GM12873 (cell line): Measurements from ENCODE around the gene GET4.

Experiments used
- CTCF ChIP-seq: IDR thresholded peaks from 2 replicates; pipeline ENCODE4 v1.5.1; 2012; ENCODE audit warnings: low read depth, mild to moderate bottlenecking, moderate library complexity, low read length, control low read depth; ENCODE audit not compliant: insufficient read depth; ENCODE audit errors: missing control alignments

GET4 gene

GRCh38 chr7:891805-892204, 15.5 kb downstream of the GET4 start:
- no peak for TF ChIP-seq CTCF

DNA sequence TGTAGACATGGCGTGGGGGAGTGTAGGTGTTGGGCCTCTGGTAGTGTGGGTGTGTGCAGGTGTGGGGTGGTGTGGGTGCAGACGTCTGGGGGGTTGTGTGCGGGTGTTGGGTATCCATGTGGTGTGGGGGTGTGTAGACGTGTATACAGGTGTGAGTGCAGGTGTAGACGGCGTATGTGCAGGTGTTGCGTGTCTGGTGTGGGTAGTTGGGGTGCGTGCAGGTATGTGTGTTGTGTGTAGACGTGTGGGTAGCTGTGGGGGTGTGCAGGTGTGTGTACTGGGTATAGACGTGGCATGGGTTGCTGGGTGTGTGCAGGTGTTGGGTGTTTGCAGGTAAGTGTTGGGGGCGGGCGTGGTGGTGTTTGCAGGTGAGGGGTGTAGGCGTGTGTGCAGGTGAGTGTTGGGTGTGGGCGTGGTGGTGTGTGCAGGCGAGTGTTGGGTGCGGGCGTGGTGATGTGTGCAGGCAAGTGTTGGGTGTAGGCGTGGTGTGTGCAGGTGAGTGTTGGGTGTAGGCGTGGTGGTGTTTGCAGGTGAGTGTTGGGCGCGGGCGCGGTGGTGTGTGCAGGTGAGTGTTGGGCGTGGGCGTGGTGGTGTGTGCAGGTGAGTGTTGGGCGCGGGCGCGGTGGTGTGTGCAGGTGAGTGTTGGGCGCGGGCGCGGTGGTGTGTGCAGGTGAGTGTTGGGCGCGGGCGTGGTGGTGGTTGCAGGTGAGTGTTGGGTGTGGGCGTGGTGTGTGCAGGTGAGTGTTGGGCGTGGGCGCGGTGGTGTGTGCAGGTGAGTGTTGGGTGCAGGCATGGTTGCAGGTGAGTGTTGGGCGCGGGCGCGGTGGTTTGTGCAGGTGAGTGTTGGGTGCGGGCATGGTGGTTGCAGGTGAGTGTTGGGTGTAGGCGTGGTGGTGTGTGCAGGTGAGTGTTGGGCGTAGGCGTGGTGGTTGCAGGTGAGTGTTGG, 16.6 kb downstream of the GET4 start:
- TF ChIP-seq CTCF, result no peak

DNA sequence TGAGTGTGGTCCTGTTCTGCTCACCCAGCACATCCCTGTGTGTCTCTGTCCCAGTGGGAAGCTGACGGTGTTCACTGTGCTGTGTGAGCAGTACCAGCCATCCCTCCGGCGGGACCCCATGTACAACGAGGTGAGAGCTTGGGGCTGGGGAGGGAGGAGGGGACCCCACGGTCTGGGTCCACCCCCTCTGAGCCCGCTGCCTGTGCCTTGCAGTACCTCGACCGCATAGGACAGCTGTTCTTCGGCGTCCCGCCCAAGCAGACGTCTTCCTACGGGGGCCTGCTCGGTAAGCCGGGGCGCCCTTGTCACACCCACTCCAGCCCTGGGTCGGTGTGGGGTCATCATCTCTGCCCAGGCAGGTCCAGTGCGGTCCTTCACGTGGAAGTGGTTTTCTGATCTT, 17.3 kb downstream of the GET4 start:
- no peak for TF ChIP-seq CTCF

DNA sequence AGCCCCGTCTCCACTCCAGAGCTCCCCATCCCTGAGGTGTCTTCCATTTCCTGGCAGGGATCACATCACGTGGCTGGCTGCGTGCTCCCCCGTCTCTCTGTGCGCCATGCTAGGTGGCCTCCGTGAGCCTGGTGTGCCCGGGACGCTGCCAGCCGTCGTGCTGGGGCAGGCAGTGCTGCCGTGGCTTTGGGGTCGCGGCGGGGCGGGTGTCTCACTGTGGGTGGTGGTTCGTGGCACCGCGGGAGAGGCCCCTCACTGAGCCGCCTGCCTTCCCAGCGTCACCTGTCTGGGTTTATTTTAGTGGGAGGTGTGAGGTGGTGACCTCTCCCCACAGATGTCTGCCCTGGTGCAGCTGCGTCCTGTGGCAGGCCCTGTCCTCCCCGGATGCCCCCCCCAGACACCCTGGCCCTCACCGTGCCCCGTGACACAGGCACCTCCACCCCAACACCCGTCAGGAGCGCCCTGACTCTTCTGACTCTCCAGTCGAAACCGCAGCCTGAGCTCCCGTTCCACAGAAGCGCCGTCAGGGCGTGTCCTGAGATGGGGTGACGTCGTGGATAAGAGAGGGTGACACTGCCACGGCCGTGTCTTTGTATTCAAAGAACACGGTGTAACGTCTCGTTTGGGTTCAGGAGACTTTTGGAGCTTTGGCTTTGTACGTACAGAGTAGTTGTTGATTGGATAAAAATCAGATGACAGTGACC, 18.0 kb downstream of the GET4 start:
- no peak for TF ChIP-seq CTCF

DNA sequence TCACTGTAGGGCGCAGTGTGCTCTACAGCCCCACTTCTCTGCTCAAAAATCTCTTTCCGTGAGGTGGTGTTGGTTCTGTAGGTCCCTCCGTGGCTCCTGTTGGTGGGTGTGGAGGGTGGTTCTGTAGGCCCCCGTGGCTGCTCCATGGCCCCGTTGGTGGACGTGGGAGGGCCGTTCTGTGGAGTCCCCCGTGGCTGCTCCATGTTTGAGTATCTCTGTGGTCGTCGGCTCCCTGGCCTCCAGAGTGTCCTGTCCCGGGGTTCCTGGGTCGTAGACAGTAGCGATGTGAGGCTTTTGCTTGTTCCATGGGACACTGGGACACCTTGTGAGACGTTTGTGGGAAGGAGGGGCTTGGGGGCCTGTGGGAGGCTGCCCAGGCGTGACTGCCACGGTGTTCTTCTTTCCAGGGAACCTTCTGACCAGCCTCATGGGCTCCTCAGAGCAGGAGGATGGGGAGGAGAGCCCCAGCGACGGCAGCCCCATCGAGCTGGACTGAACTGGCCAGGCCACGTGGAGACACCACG, 18.6 kb downstream of the GET4 start:
- no peak for TF ChIP-seq CTCF

DNA sequence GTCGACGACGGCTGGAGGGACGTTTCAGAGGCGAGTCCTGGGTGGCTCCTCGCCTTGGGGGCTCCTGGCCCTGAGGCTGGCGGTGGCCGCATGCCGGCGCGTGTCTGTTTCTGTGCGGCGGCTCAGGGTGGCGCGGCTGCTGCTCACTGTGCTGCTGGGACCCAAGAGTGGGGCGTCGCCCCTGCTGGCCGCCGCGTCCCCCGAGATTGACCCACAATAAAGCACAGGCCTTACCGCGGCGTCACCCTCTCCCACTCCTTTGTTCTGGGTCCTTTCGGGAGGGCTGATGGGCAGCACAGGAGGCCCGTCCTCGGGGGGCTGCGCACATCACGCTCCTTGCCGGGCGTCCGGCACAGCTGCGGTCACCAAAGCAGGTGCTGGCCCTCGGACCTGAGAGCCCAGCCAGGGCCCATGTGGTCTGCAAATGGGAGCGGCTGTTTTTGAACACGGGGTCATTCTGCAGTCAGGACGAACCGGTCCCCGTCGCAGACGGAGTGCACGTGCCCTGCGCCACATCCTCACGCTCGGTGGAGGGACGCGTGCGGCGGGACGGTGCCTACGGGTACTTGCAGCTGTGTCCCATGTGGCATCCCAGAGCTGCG, 19.2 kb downstream of the GET4 start:
- TF ChIP-seq CTCF, result no peak
